DOHH2 (cell line): Measurements from ENCODE around the gene CAB39.

ENCODE experiments used
- EZH2phosphoT487 ChIP-seq: fragments of 200-600 bp; sonication (generic); IDR thresholded peaks from 2 replicates; pipeline ENCODE4 v1.6.1; 2017; ENCODE audit warnings: borderline replicate concordance, mild to moderate bottlenecking, antibody characterized with exemption, low read length, moderate library complexity, mixed read lengths
- TF ChIP-seq, protein P1 (sequence below): fragments of 200-600 bp; sonication (generic); IDR thresholded peaks from one replicate; pipeline ENCODE4 v1.5.1; 2014; ENCODE audit warnings: antibody characterized with exemption, mild to moderate bottlenecking, low read depth, low read length; ENCODE audit not compliant: poor library complexity, severe bottlenecking

GRCh38 chr2:230706966-230707365 is 5.7 kb upstream of the CAB39 start:
- no peak for TF ChIP-seq EZH2phosphoT487
- TF ChIP-seq, protein P1, sequence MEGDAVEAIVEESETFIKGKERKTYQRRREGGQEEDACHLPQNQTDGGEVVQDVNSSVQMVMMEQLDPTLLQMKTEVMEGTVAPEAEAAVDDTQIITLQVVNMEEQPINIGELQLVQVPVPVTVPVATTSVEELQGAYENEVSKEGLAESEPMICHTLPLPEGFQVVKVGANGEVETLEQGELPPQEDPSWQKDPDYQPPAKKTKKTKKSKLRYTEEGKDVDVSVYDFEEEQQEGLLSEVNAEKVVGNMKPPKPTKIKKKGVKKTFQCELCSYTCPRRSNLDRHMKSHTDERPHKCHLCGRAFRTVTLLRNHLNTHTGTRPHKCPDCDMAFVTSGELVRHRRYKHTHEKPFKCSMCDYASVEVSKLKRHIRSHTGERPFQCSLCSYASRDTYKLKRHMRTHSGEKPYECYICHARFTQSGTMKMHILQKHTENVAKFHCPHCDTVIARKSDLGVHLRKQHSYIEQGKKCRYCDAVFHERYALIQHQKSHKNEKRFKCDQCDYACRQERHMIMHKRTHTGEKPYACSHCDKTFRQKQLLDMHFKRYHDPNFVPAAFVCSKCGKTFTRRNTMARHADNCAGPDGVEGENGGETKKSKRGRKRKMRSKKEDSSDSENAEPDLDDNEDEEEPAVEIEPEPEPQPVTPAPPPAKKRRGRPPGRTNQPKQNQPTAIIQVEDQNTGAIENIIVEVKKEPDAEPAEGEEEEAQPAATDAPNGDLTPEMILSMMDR = no peak
